ENCODE data around the gene SLC7A14.

- TF ChIP-seq EZH2 (IDR thresholded peaks at IDR 0.05) (no peak), POLR2AphosphoS5 (IDR thresholded peaks at IDR 0.05; ENCODE audit: borderline replicate concordance, low read depth, low read length) (no peak), FOXP2 (optimal IDR thresholded peaks at IDR 0.05; ENCODE audit: control extremely low read depth, extremely low read length, insufficient read depth) (no peak)
Measured at GRCh38 chr3:170458285-170458684, 127.6 kb downstream of the SLC7A14 start.
